ENCODE measurements around the gene PLIN1.

The PLIN1 gene

DNA sequence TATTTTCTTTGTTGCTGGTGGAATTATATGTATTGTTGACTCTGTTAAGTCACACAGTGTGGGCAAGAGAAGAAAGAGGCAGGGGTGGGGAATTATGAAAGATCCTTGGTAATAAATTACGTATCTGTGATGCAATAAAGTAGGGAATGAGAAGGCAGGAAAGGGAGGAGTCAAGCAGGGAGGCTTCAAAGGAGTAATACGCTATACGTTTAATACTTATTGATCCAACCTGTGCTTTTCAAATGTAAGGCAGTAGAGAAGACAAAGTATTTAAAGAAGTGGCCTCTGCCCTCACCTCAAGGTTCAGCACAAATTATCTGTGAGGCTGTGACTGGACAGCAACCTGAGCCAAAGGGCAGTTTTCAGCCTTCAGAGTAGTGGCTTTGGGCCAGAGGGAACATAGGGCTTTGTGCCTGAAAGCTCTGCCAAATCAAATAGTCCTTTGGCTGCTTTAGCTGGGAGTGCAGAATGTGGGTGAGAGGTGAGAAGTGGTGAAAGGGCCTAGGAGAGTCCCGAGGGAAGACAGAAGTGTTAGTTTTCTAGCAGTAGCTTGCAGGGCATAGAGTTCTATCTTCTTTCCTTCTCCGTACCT, 1.2 kb upstream of the PLIN1 start:
- H3K79me1 ChIP-seq (ENCODE audit: low read length), result no peaks in the 10 kb centered on the region
- H4K12ac ChIP-seq (ENCODE audit: low read depth, low read length), result no peak overlapping the region
- no peak overlapping the region for H2BK12ac ChIP-seq (ENCODE audit: low read length)
- H3K4ac ChIP-seq (ENCODE audit: low read depth, low read length), result no peak overlapping the region
- no peak overlapping the region for H4K91ac ChIP-seq (ENCODE audit: low read depth, low read length)
- no peaks in the 10 kb centered on the region for H3K4me1 ChIP-seq (ENCODE audit: control insufficient read depth in 1 of 2, insufficient read depth in 2 of 2, low read length in 2 of 2)
- no peak overlapping the region for H3K27ac ChIP-seq (ENCODE audit: low read depth, low read length)
- no peaks in the 10 kb centered on the region for H3K27me3 ChIP-seq (ENCODE audit: insufficient read depth, low read length)
- no peaks in the 10 kb centered on the region for H3K79me2 ChIP-seq (ENCODE audit: control insufficient read depth, insufficient read depth, low read length, poor library complexity)
- H3K4me2 ChIP-seq (ENCODE audit: low read length), result no peak overlapping the region
- no peak overlapping the region for H2AFZ ChIP-seq (ENCODE audit: insufficient read depth, low read length, poor library complexity)
- H2AK5ac ChIP-seq (ENCODE audit: low read length), result no peak overlapping the region
- no peaks in the 10 kb centered on the region for H3K36me3 ChIP-seq (ENCODE audit: control insufficient read depth in 1 of 2, insufficient read depth in 2 of 2, low read length in 2 of 2)
- DNase-seq, result no peak
- no peaks in the 10 kb centered on the region for H3K9me3 ChIP-seq (ENCODE audit: insufficient read depth, low read depth, low read length)
- no CpG with 5 or more reads among the region's 5 CpGs for WGBS (ENCODE audit: extremely low coverage, insufficient coverage, insufficient read length)
- no peak overlapping the region for H3K23ac ChIP-seq (ENCODE audit: low read length)
- no peak overlapping the region for H2BK5ac ChIP-seq (ENCODE audit: low read depth, low read length, poor library complexity)
- H3K18ac ChIP-seq (ENCODE audit: low read length), result no peak overlapping the region
- no peak overlapping the region for H4K8ac ChIP-seq (ENCODE audit: low read depth, low read length)
- H3K14ac ChIP-seq (ENCODE audit: low read length), result no peak overlapping the region
- no peak overlapping the region for H3K4me3 ChIP-seq (ENCODE audit: low read depth, low read length)
- no peak overlapping the region for H2BK120ac ChIP-seq (ENCODE audit: insufficient read depth, low read length, poor library complexity)
- no peak overlapping the region for H3K9ac ChIP-seq (ENCODE audit: low read length)

DNA sequence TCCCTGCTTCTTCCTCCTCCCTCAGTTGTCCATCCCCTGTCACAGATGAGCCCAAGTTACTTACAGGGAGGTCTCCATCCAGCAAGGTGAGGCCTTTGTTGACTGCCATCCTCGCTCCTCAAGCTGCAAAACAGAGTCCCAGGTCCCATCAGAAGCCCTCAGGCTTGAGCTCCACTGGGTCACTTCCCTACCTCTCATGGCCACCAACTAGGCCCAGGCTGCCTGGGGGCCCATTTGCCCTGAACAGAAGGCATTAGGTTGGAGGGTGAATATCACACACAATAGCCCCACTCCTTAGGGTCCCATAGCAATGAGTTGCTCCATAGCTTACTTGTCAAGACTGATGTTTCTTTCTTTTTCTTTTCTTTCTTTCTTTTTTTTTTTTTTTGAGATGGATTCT, 1.8 kb downstream of the PLIN1 start:
- Histone ChIP-seq H3K4ac (ENCODE audit: low read depth, low read length) (no peak overlapping the region), H3K4me1 (ENCODE audit: control insufficient read depth in 1 of 2, insufficient read depth in 2 of 2, low read length in 2 of 2) (no peaks in the 10 kb centered on the region), H4K91ac (ENCODE audit: low read depth, low read length) (no peak overlapping the region), H2AFZ (ENCODE audit: insufficient read depth, low read length, poor library complexity) (no peak overlapping the region), H3K79me1 (ENCODE audit: low read length) (no peaks in the 10 kb centered on the region), H3K4me3 (ENCODE audit: low read depth, low read length) (no peak overlapping the region), H2BK120ac (ENCODE audit: insufficient read depth, low read length, poor library complexity) (no peak overlapping the region), H2BK5ac (ENCODE audit: low read depth, low read length, poor library complexity) (no peak overlapping the region), H3K36me3 (ENCODE audit: control insufficient read depth in 1 of 2, insufficient read depth in 2 of 2, low read length in 2 of 2) (no peaks in the 10 kb centered on the region), H2AK5ac (ENCODE audit: low read length) (no peak overlapping the region), H3K4me2 (ENCODE audit: low read length) (no peak overlapping the region), H3K79me2 (ENCODE audit: control insufficient read depth, insufficient read depth, low read length, poor library complexity) (no peaks in the 10 kb centered on the region), H4K12ac (ENCODE audit: low read depth, low read length) (no peak overlapping the region), H3K23ac (ENCODE audit: low read length) (no peak overlapping the region), H4K8ac (ENCODE audit: low read depth, low read length) (no peak overlapping the region), H3K27me3 (ENCODE audit: insufficient read depth, low read length) (no peaks in the 10 kb centered on the region), H3K27ac (ENCODE audit: low read depth, low read length) (no peak overlapping the region), H3K14ac (ENCODE audit: low read length) (no peak overlapping the region), H3K18ac (ENCODE audit: low read length) (no peak overlapping the region), H3K9me3 (ENCODE audit: insufficient read depth, low read depth, low read length) (peaks cover 1% of the 10 kb centered on the region), H3K9ac (ENCODE audit: low read length) (no peak overlapping the region), H2BK12ac (ENCODE audit: low read length) (no peak overlapping the region)
- no CpG with 5 or more reads among the region's 1 CpG for WGBS (ENCODE audit: extremely low coverage, insufficient coverage, insufficient read length)
- DNase-seq, result no peak

DNA sequence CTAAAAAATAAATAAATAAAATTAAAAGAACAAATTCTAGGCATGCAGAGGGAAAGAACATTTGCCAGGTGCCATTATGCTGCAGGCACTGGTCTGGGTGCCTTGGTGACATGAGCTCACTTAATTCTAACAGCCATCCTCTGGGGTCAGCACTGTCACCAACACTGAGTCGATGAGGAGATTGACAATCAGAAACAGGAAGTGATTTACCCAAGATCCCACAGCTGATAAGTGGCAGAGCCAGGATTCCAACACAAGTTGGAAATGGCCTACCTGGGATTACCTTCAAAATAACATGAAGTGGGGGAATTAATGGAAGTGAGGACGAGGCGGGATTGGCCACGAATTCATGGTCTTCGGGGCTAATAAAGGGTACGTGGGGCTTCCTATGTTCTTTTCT, 3.6 kb downstream of the PLIN1 start:
- H2BK12ac ChIP-seq (ENCODE audit: low read length), result no peak overlapping the region
- H3K79me2 ChIP-seq (ENCODE audit: control insufficient read depth, insufficient read depth, low read length, poor library complexity), result no peaks in the 10 kb centered on the region
- WGBS (ENCODE audit: extremely low coverage, insufficient coverage, insufficient read length), result no CpG with 5 or more reads among the region's 6 CpGs
- H4K8ac ChIP-seq (ENCODE audit: low read depth, low read length), result no peak overlapping the region
- no peaks in the 10 kb centered on the region for H3K4me1 ChIP-seq (ENCODE audit: control insufficient read depth in 1 of 2, insufficient read depth in 2 of 2, low read length in 2 of 2)
- H3K18ac ChIP-seq (ENCODE audit: low read length), result no peak overlapping the region
- H3K14ac ChIP-seq (ENCODE audit: low read length), result no peak overlapping the region
- no peak overlapping the region for H2AFZ ChIP-seq (ENCODE audit: insufficient read depth, low read length, poor library complexity)
- H3K4me2 ChIP-seq (ENCODE audit: low read length), result no peak overlapping the region
- no peak overlapping the region for H4K12ac ChIP-seq (ENCODE audit: low read depth, low read length)
- no peak overlapping the region for H3K27ac ChIP-seq (ENCODE audit: low read depth, low read length)
- H2BK5ac ChIP-seq (ENCODE audit: low read depth, low read length, poor library complexity), result no peak overlapping the region
- H3K27me3 ChIP-seq (ENCODE audit: insufficient read depth, low read length), result no peaks in the 10 kb centered on the region
- no peak overlapping the region for H3K23ac ChIP-seq (ENCODE audit: low read length)
- H3K9me3 ChIP-seq (ENCODE audit: insufficient read depth, low read depth, low read length), result peaks cover 1% of the 10 kb centered on the region
- H2BK120ac ChIP-seq (ENCODE audit: insufficient read depth, low read length, poor library complexity), result no peak overlapping the region
- H4K91ac ChIP-seq (ENCODE audit: low read depth, low read length), result no peak overlapping the region
- no peaks in the 10 kb centered on the region for H3K79me1 ChIP-seq (ENCODE audit: low read length)
- no peak overlapping the region for H3K9ac ChIP-seq (ENCODE audit: low read length)
- H2AK5ac ChIP-seq (ENCODE audit: low read length), result no peak overlapping the region
- no peak overlapping the region for H3K4me3 ChIP-seq (ENCODE audit: low read depth, low read length)
- no peak overlapping the region for H3K4ac ChIP-seq (ENCODE audit: low read depth, low read length)
- no peaks in the 10 kb centered on the region for H3K36me3 ChIP-seq (ENCODE audit: control insufficient read depth in 1 of 2, insufficient read depth in 2 of 2, low read length in 2 of 2)
- DNase-seq, result no peak

DNA sequence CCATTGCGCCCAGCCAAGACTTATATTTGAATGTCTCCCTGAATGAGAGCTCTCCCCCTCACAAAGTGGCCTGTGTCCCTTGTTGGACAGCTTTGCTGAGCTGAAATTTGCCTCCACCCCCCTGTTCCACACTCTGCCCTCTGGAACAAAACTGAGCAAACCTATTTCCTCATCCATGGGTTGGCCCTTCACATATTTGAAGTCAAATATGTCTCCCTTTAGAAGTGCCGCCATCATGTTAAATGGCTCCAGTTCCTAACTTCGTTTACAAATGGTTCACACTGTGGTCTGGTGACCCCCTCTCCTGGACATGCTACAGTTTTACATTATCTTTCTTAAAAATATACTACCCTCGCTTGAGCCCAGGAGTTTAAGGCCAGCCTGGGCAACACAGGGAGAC, 4.6 kb downstream of the PLIN1 start:
- Histone ChIP-seq H3K79me2 (ENCODE audit: control insufficient read depth, insufficient read depth, low read length, poor library complexity) (no peaks in the 10 kb centered on the region), H3K18ac (ENCODE audit: low read length) (no peak overlapping the region), H3K36me3 (ENCODE audit: control insufficient read depth in 1 of 2, insufficient read depth in 2 of 2, low read length in 2 of 2) (no peaks in the 10 kb centered on the region), H3K4me2 (ENCODE audit: low read length) (no peak overlapping the region), H3K4me1 (ENCODE audit: control insufficient read depth in 1 of 2, insufficient read depth in 2 of 2, low read length in 2 of 2) (no peaks in the 10 kb centered on the region), H3K79me1 (ENCODE audit: low read length) (no peaks in the 10 kb centered on the region), H3K27ac (ENCODE audit: low read depth, low read length) (no peak overlapping the region), H3K27me3 (ENCODE audit: insufficient read depth, low read length) (no peaks in the 10 kb centered on the region), H4K8ac (ENCODE audit: low read depth, low read length) (no peak overlapping the region), H3K9ac (ENCODE audit: low read length) (no peak overlapping the region), H3K4ac (ENCODE audit: low read depth, low read length) (no peak overlapping the region), H3K4me3 (ENCODE audit: low read depth, low read length) (no peak overlapping the region), H3K23ac (ENCODE audit: low read length) (no peak overlapping the region), H3K9me3 (ENCODE audit: insufficient read depth, low read depth, low read length) (peaks cover 1% of the 10 kb centered on the region), H2AK5ac (ENCODE audit: low read length) (no peak overlapping the region), H2AFZ (ENCODE audit: insufficient read depth, low read length, poor library complexity) (no peak overlapping the region), H2BK5ac (ENCODE audit: low read depth, low read length, poor library complexity) (no peak overlapping the region), H4K91ac (ENCODE audit: low read depth, low read length) (no peak overlapping the region), H2BK12ac (ENCODE audit: low read length) (no peak overlapping the region), H4K12ac (ENCODE audit: low read depth, low read length) (no peak overlapping the region), H2BK120ac (ENCODE audit: insufficient read depth, low read length, poor library complexity) (no peak overlapping the region), H3K14ac (ENCODE audit: low read length) (no peak overlapping the region)
- WGBS (ENCODE audit: extremely low coverage, insufficient coverage, insufficient read length), result no CpG with 5 or more reads among the region's 4 CpGs
- no peak for DNase-seq
